ENCODE data around the gene LNX2.

Gene LNX2

GRCh38 chr13:27607125-27607524, 13.2 kb downstream of the LNX2 start:
- no peak for DNase-seq

- DNase-seq = no peak
These were observed 14.6 kb downstream of the LNX2 start for GRCh38 chr13:27605610-27606200.

- DNase-seq = no peak
These were observed 15.2 kb downstream of the LNX2 start for GRCh38 chr13:27605099-27605498.

GRCh38 chr13:27601803-27602202, 18.5 kb downstream of the LNX2 start:
- DNase-seq = no peak

- DNase-seq = no peak
These were observed 19.1 kb downstream of the LNX2 start for GRCh38 chr13:27601208-27601607.

GRCh38 chr13:27600711-27601110, 19.6 kb downstream of the LNX2 start:
- no peak for DNase-seq

GRCh38 chr13:27599845-27600553, 20.3 kb downstream of the LNX2 start:
- DNase-seq = no peak

- DNase-seq = no peak
These were observed 21.2 kb downstream of the LNX2 start for GRCh38 chr13:27599096-27599495.

GRCh38 chr13:27595055-27595811, 25.1 kb downstream of the LNX2 start:
- DNase-seq = no peak

DNA sequence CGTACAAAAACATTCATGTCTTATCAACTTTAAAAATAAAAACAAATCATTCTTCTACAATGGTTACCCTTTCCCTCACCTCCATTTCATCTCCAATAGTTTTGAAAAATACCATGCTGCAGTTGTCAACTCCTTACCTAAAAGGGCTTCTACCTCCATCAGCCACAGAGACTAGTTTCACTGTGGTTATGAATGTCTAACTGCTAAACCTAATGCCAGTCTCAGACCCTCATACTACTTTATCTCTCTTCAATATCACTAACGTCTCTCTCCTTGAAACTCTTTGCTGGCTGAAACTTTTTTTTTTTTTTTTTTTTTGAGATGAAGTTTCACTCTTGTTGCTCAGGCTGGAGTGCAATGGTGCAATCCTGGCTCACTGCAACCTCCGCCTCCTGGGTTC, 27.1 kb downstream of the LNX2 start:
- no peak for DNase-seq

DNA sequence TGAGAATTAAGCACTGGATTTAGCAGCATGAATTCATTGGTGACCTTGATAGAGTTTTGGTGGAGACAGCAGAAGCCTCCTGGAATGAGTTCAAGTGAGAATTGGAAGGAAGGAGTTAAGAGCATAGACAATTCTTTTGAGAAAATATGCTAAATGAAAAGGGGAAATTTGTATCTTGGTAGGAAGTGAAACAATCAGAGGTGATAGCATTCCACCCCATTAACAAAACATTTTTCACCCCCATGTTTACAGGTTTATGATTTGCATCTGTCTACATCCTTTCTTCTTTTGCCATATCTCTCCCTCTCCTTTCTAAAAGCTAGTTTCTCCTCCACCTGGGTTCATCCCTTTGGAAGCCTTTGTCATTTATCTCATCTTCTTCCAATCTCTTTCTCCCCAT, 27.5 kb downstream of the LNX2 start:
- no peak for DNase-seq

- no peak for DNase-seq
These were observed 31.9 kb downstream of the LNX2 start for GRCh38 chr13:27588405-27588804.

DNA sequence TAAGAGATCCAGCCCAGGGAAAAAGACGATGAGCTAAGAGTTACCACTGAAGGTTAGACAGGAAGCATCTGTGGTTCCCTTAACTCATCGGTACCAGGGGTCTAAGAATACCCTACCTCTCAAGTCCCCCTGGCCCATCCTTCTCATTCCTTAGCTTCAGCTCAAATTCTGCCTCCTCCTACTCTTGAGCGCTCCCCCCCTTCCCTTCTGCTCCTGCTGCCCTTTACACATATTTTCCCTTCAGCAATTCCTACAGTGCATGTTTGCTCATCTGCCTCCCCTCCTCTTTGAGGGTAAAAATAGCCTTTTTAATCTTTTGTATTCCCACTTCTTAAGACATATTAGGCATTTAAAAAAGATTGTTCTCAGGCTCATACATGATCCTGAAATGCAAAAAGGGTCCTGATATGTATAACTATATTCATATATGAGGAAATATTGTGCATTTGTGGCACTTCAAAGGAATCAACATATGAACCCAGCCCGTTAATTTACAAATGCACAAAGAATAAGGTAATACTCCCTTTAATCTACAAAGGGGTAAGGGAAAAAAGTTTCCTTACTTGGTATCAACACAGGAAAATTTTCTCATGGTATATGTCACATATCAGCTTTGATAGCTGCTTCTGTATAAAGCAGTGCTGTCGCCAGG, 33.1 kb downstream of the LNX2 start:
- no peak for DNase-seq

- DNase-seq = no peak
These were observed 36.7 kb downstream of the LNX2 start for GRCh38 chr13:27583645-27584044.

DNA sequence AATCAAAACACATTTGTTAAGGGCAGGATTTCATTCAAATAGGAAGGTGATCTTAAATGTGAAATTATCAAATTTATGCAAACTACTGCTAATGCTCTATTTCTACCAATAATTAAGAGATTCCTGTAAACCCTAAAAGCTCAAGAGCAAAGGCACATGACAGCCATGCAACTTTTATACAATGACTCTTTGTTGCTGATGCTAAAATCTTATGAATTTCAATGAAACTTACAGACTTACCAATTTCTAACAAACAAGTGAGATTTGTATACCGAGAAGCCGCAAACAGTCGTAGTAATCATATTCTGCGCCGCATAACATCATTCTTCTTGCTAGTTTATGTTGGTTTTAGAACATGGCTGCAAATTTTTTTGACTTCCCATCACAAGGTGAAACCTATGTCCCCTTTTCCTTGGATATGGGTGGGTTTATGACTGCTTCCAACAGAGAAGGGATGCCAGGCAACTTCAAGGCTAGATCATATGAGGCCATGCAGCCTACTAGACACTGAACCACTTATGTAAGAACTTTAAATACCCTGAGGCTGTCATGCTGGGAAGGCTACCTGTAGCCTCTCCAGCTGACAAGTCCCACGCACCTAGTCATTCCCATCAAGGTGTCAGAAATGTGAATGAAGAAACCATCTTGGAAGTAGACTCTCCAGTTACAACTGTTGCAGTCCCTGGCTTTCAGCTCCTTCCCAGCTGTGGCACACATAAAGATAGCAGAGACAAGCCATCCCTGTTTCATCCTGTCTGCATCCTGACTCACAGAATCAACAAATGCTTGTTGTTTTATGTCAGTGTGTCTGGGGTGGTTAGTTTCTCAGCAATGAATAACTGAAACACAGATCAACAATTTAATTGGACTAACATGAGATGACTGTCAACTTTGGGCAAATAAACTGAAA, 42.0 kb downstream of the LNX2 start:
- no peak for DNase-seq

DNA sequence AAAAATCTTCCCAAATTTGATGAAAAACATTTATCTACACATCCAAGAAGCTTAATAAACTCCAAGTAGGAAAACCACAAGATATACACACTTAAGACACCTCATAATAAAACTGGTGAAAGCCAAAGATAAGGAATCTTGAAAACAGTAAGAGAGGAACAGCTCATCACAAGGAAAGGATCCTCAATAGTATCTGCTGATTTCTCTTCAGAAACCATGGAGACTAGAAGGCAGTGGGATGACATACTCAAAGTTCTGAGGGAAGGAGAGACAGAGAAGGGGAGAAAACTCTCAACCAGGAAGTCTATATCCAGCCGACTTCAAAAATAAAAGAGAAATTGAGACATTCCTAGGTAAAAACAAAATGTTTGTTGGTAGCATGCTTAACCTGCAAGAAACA, 45.7 kb downstream of the LNX2 start:
- no peak for DNase-seq

GRCh38 chr13:27573265-27573664, 47.1 kb downstream of the LNX2 start:
- no peak for DNase-seq

GRCh38 chr13:27572234-27572901, 48.0 kb downstream of the LNX2 start:
- no peak for DNase-seq

GRCh38 chr13:27570906-27571305, 49.4 kb downstream of the LNX2 start:
- no peak for DNase-seq

DNA sequence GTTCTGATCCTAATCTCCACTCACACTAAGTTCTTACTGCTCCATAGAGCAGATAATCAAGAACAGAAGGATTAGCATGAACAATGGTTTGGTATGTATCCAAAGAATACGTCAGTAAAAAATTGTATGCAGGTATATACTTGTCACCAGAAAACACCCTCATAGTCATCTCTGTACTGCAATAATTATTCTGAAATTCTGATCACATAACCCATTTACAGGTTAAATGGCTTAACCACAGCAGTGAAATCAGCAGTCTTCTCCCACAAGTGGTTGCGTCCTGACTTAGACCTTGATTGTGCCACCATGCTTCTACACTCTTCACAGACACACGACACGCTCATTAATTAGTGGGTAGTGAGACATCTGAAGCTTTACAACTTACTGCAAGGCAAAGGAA, 50.9 kb downstream of the LNX2 start:
- DNase-seq = no peak

- DNase-seq = no peak
These were observed 54.5 kb downstream of the LNX2 start for GRCh38 chr13:27565818-27566217.

GRCh38 chr13:27562457-27562856, 57.9 kb downstream of the LNX2 start:
- DNase-seq = no peak

All from right kidney (tissue), 1 donor.